HCT116 (cell line): ENCODE measurements around the gene TGM2. TPM values are rescaled to one million over a fixed set of nuclear protein-coding genes. Genes with fewer than 3 reads are reported as not detected.
"Not testable (repeated sequence)": the region's sequence is repeated elsewhere in the genome, so short reads cannot be mapped to it uniquely, and the experiment has no call there.

Source experiments
- ATAC-seq: fragments of 200-7000 bp; cut with Tn5 transposase; 2 replicates; pipeline ENCODE4 v1.9.1; 2020; ENCODE audit warnings: mild to moderate bottlenecking, moderate library complexity
- BruUV-seq: library from RNA; stranded (reverse); fragments of 400-500 nt; replicated peaks from 2 replicates; lab custom pipeline; 2021; lab: Mats Ljungman, UMichigan
- CTCF ChIA-PET: fragments of 300-600 bp; sonication (Branson Sonifier 250); formaldehyde crosslinking; loops from one replicate; lab custom pipeline; 2021; ENCODE audit warnings: antibody characterized with exemption; lab: Charles Lee
- POLR2A ChIA-PET: fragments of 300-600, 350-600 bp; sonication (Branson Sonifier 250); formaldehyde crosslinking; loops from one replicate; lab custom pipeline; 2021; ENCODE audit warnings: antibody characterized with exemption; lab: Charles Lee
- RAD21 ChIA-PET, 2 experiments: fragments of 300-600 bp; sonication (Branson Sonifier 250); formaldehyde crosslinking; loops; one replicate each; lab custom pipeline; 2023; ENCODE audit warnings: low total read pairs in 2 of 2; ENCODE audit not compliant: uncharacterized antibody in 2 of 2, unreplicated experiment in 2 of 2, low non-redundant PET in 1 of 2; lab: Charles Lee
- DNase-seq: peaks from one replicate; pipeline ENCODE4 v3.0.0-alpha.2; 2010; ENCODE audit warnings: low read depth, low spot score
- H2AFZ ChIP-seq: fragments of 200-600 bp; shearing (Covaris generic), sonication (generic); 2 replicates; pipeline ENCODE4 v1.6.1; 2017; ENCODE audit warnings: low read depth, mixed run types, mixed read lengths, antibody characterized with exemption, low read length; ENCODE audit not compliant: poor library complexity, severe bottlenecking
- H3K27ac ChIP-seq: 2 replicates; pipeline ENCODE4 v1.5.1; 2012; ENCODE audit warnings: low read depth, low read length
- H3K27me3 ChIP-seq: fragments of 200-600 bp; sonication (generic); 2 replicates; pipeline ENCODE4 v1.6.1; 2016; ENCODE audit warnings: mixed run types, low read length, mixed read lengths; ENCODE audit not compliant: insufficient read depth
- H3K36me3 ChIP-seq, 2 experiments: fragments of 200-500 bp in 1 of 2; fragments of 200-600 bp in 1 of 2; sonication (Bioruptor generic) in 1 of 2; sonication (generic) in 1 of 2; 2 replicates each; pipeline versions ENCODE4 v1.5.1 to v1.6.1; 2014 to 2016; ENCODE audit warnings: low read length in 2 of 2, inconsistent platforms in 1 of 2, mixed read lengths in 1 of 2, mixed run types in 1 of 2; ENCODE audit not compliant: insufficient read depth in 2 of 2, control insufficient read depth in 1 of 2
- H3K4me1 ChIP-seq, 2 experiments: fragments of 200-600 bp in 1 of 2; sonication (generic) in 1 of 2; 2 replicates each; pipeline versions ENCODE4 v1.5.1 to v1.6.1; 2012 to 2017; ENCODE audit warnings: low read length in 2 of 2, inconsistent platforms in 1 of 2, mild to moderate bottlenecking in 1 of 2, mixed read lengths in 1 of 2, mixed run types in 1 of 2, moderate library complexity in 1 of 2; ENCODE audit not compliant: insufficient read depth in 2 of 2, control insufficient read depth in 1 of 2
- H3K4me2 ChIP-seq: fragments of 200-600 bp; sonication (generic); 2 replicates; pipeline ENCODE4 v1.6.1; 2017; ENCODE audit warnings: mixed run types, low read length, mixed read lengths
- H3K4me3 ChIP-seq, 2 experiments: fragments of 200-600 bp in 1 of 2; sonication (generic) in 1 of 2; replicated peaks in 1 of 2; 2 replicates each; pipeline ENCODE4 v1.5.1; 2011 to 2016; ENCODE audit warnings: low read length in 2 of 2, control low read depth in 1 of 2, low read depth in 1 of 2, mild to moderate bottlenecking in 1 of 2, mixed read lengths in 1 of 2, mixed run types in 1 of 2
- H3K79me2 ChIP-seq: fragments of 200-600 bp; sonication (generic); 2 replicates; pipeline ENCODE4 v1.6.1; 2017; ENCODE audit warnings: mild to moderate bottlenecking, mixed run types, low read length, moderate library complexity, mixed read lengths; ENCODE audit not compliant: insufficient read depth
- H3K9ac ChIP-seq: fragments of 200-600 bp; sonication (generic); 2 replicates; pipeline ENCODE4 v1.6.1; 2016; ENCODE audit warnings: low read length, mixed read lengths
- H3K9me2 ChIP-seq: fragments of 200-600 bp; sonication (generic), shearing (Covaris generic); 2 replicates; pipeline ENCODE4 v1.6.1; 2017; ENCODE audit warnings: mixed run types, mild to moderate bottlenecking, moderate library complexity; ENCODE audit not compliant: insufficient read depth
- H3K9me3 ChIP-seq, 2 experiments: fragments of 200-500 bp in 1 of 2; fragments of 200-600 bp in 1 of 2; sonication (Bioruptor generic) in 1 of 2; sonication (generic) in 1 of 2; 2 replicates each; pipeline ENCODE4 v1.6.1; 2014 to 2017; ENCODE audit warnings: low read length in 2 of 2, mixed read lengths in 2 of 2, inconsistent platforms in 1 of 2, low read depth in 1 of 2, mild to moderate bottlenecking in 1 of 2, mixed run types in 1 of 2, moderate library complexity in 1 of 2; ENCODE audit not compliant: control insufficient read depth in 1 of 2, insufficient read depth in 1 of 2
- H4K20me1 ChIP-seq: fragments of 200-600 bp; sonication (generic), shearing (Covaris generic); 2 replicates; pipeline ENCODE4 v1.6.1; 2017; ENCODE audit warnings: mixed run types, mild to moderate bottlenecking, moderate library complexity; ENCODE audit not compliant: insufficient read depth
- CEBPB ChIP-seq: IDR thresholded peaks from 2 replicates; pipeline ENCODE4 v1.6.1; 2012; ENCODE audit warnings: low read depth
- EGR1 ChIP-seq: IDR thresholded peaks from 2 replicates; pipeline ENCODE4 v1.6.1; 2012; ENCODE audit warnings: low read depth
- ELF1 ChIP-seq: IDR thresholded peaks from 2 replicates; pipeline ENCODE4 v1.6.1; 2012; ENCODE audit warnings: low read depth, borderline replicate concordance
- EZH2phosphoT487 ChIP-seq: fragments of 200-600 bp; IDR thresholded peaks from 2 replicates; pipeline ENCODE4 v1.6.1; 2018; ENCODE audit warnings: antibody characterized with exemption, borderline replicate concordance
- FOSL1 ChIP-seq: IDR thresholded peaks from 2 replicates; pipeline ENCODE4 v1.6.1; 2012; ENCODE audit warnings: low read depth
- RAD21 ChIP-seq: IDR thresholded peaks from 2 replicates; pipeline ENCODE4 v1.6.1; 2012; ENCODE audit warnings: low read depth, mild to moderate bottlenecking
- SIN3A ChIP-seq: IDR thresholded peaks from 2 replicates; pipeline ENCODE4 v1.6.1; 2012; ENCODE audit warnings: low read depth
- SP1 ChIP-seq: IDR thresholded peaks from 2 replicates; pipeline ENCODE4 v1.6.1; 2012; ENCODE audit warnings: low read depth
- SRF ChIP-seq: IDR thresholded peaks from 2 replicates; pipeline ENCODE4 v1.6.1; 2012; ENCODE audit warnings: low read depth
- TCF7L2 ChIP-seq: IDR thresholded peaks from 2 replicates; pipeline ENCODE4 v1.7.0; 2011; ENCODE audit warnings: borderline replicate concordance, inconsistent platforms; ENCODE audit not compliant: insufficient read depth, insufficient read length; ENCODE audit errors: extremely low read depth
- YY1 ChIP-seq: IDR thresholded peaks from 2 replicates; pipeline ENCODE4 v1.6.1; 2011; ENCODE audit warnings: low read length, low read depth, moderate library complexity, mild to moderate bottlenecking; ENCODE audit not compliant: insufficient replicate concordance; ENCODE audit errors: extremely low read depth
- ZFX ChIP-seq: fragments of 450-650 bp; IDR thresholded peaks from 2 replicates; pipeline ENCODE4 v1.6.1; 2017
- ZNF274 ChIP-seq: fragments of 200-500 bp; sonication (Bioruptor generic); IDR thresholded peaks from 2 replicates; pipeline ENCODE4 v1.6.1; 2014; ENCODE audit warnings: mild to moderate bottlenecking, low read depth, low read length, inconsistent platforms
- intact Hi-C: fragments of 100-400 bp; cut with micrococcal nuclease; formaldehyde crosslinking; loops from 2 replicates; pipeline ENCODE4 v1.10.0; 2022
- total RNA-seq: library from RNA; stranded (reverse); gene quantifications from one replicate; pipeline ENCODE4 v1.2.1, GENCODE V29; 2021; ENCODE audit not compliant: unreplicated experiment
- TF ChIP-seq, protein P1 (sequence below): IDR thresholded peaks from 2 replicates; pipeline ENCODE4 v1.6.1; 2011; ENCODE audit warnings: mild to moderate bottlenecking, low read length, moderate library complexity; ENCODE audit not compliant: insufficient replicate concordance; ENCODE audit errors: extremely low read depth
- TF ChIP-seq, protein P2 (sequence below): IDR thresholded peaks from 2 replicates; pipeline ENCODE4 v1.6.1; 2012
- TF ChIP-seq, protein P3 (sequence below): IDR thresholded peaks from 2 replicates; pipeline ENCODE4 v1.6.1; 2012
- TF ChIP-seq, protein P4 (sequence below), 3 experiments: fragments of 200-600 bp in 1 of 3; sonication (generic) in 1 of 3; IDR thresholded peaks in 2 of 3; conservative IDR thresholded peaks in 1 of 3; 2 replicates each; pipeline ENCODE4 v1.5.1; 2012 to 2017; ENCODE audit warnings: low read depth in 2 of 3, low read length in 2 of 3, antibody characterized with exemption in 1 of 3, borderline replicate concordance in 1 of 3, control low read depth in 1 of 3, mild to moderate bottlenecking in 1 of 3, mixed read lengths in 1 of 3, mixed run types in 1 of 3, moderate library complexity in 1 of 3; ENCODE audit not compliant: insufficient read depth in 1 of 3

The TGM2 gene
- total RNA-seq, 1 experiment from 2014 or later = 6.1 TPM

DNA sequence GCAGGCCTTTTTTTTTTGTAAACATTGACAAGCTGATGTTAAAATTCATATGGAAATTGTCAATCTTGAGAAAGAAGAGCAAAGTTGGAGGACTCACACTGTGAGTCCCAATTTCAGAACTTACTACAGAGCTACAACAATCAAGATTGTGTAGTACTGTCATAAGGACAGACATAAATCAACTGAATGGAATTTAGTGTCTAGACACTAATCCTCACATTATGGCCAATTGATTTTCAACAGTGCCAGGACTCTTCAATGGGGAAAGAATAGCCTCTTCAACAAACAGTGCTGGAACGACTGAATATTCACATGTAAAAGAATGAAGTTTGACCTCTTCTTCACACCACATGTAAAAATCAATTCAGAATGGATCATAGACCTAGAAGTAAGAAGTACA, 60.8 kb downstream of the TGM2 start:
- Histone ChIP-seq H3K36me3 (no peaks in the 10 kb centered on the region), H3K9me2 (no peaks in the 10 kb centered on the region), H3K4me2 (no peak overlapping the region), H3K9me3 (0 out of 4 replicates have a peak, but pooled peaks cover 0 to 5% of the 10 kb centered on the region in 2 experiments), H4K20me1 (no peaks in the 10 kb centered on the region), H3K9ac (no peak overlapping the region), H3K4me3 (no peak overlapping the region), H3K27me3 (no peaks in the 10 kb centered on the region), H3K27ac (no peak overlapping the region), H3K79me2 (no peaks in the 10 kb centered on the region), H3K4me1 (peaks cover 3% of the 10 kb centered on the region in 2 experiments; a peak in 2 of 4 replicates), H2AFZ (no peak overlapping the region)
- intact Hi-C loops = no loop called here
- TF ChIP-seq SRF = no peak
- TF ChIP-seq EZH2phosphoT487 = no peak
- no peak for TF ChIP-seq FOSL1
- TF ChIP-seq, protein P1, sequence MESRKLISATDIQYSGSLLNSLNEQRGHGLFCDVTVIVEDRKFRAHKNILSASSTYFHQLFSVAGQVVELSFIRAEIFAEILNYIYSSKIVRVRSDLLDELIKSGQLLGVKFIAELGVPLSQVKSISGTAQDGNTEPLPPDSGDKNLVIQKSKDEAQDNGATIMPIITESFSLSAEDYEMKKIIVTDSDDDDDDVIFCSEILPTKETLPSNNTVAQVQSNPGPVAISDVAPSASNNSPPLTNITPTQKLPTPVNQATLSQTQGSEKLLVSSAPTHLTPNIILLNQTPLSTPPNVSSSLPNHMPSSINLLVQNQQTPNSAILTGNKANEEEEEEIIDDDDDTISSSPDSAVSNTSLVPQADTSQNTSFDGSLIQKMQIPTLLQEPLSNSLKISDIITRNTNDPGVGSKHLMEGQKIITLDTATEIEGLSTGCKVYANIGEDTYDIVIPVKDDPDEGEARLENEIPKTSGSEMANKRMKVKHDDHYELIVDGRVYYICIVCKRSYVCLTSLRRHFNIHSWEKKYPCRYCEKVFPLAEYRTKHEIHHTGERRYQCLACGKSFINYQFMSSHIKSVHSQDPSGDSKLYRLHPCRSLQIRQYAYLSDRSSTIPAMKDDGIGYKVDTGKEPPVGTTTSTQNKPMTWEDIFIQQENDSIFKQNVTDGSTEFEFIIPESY = no peak
- TF ChIP-seq SP1 = no peak
- TF ChIP-seq SIN3A = no peak
- TF ChIP-seq ELF1 = no peak
- TF ChIP-seq YY1 = no peak
- TF ChIP-seq, protein P2, sequence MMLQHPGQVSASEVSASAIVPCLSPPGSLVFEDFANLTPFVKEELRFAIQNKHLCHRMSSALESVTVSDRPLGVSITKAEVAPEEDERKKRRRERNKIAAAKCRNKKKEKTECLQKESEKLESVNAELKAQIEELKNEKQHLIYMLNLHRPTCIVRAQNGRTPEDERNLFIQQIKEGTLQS = no peak
- TF ChIP-seq ZFX = no peak
- no peak for TF ChIP-seq CEBPB
- TF ChIP-seq RAD21 = no peak
- no peak for TF ChIP-seq EGR1
- TF ChIP-seq ZNF274 = no peak
- TF ChIP-seq, protein P3, sequence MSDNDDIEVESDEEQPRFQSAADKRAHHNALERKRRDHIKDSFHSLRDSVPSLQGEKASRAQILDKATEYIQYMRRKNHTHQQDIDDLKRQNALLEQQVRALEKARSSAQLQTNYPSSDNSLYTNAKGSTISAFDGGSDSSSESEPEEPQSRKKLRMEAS = no peak
- no peak for TF ChIP-seq TCF7L2
- TF ChIP-seq, protein P4, sequence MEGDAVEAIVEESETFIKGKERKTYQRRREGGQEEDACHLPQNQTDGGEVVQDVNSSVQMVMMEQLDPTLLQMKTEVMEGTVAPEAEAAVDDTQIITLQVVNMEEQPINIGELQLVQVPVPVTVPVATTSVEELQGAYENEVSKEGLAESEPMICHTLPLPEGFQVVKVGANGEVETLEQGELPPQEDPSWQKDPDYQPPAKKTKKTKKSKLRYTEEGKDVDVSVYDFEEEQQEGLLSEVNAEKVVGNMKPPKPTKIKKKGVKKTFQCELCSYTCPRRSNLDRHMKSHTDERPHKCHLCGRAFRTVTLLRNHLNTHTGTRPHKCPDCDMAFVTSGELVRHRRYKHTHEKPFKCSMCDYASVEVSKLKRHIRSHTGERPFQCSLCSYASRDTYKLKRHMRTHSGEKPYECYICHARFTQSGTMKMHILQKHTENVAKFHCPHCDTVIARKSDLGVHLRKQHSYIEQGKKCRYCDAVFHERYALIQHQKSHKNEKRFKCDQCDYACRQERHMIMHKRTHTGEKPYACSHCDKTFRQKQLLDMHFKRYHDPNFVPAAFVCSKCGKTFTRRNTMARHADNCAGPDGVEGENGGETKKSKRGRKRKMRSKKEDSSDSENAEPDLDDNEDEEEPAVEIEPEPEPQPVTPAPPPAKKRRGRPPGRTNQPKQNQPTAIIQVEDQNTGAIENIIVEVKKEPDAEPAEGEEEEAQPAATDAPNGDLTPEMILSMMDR (IDR thresholded peaks at IDR 0.05 in 2 of 3, conservative IDR thresholded peaks at IDR 0.05 in 1 of 3; ENCODE audit: borderline replicate concordance in 1 of 3, insufficient read depth in 1 of 3, low read depth in 2 of 3, low read length in 2 of 3) = no peak
- DNase-seq = no peak
- BruUV-seq = no TSS peak
- CTCF ChIA-PET = no interaction called here
- POLR2A ChIA-PET = no interaction called here
- RAD21 ChIA-PET = no interaction called here
- no peak for ATAC-seq

DNA sequence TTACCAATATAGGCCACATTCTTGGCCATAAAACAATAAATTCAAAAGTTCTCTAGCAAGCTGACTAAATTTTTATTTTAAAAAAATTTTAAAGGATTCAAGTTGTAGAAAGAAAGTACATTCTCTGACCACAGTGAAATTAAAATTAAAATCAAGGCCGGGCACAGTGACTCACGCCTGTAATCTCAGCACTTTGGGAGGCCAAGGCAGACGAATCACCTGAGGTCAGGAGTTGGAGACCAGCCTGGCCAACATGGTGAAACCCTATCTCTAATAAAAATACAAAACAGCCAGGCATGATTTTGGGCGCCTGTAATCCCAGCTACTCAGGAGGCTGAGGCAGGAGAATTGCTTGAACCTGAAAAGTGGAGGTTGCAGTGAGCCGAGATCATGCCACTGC, 62.9 kb downstream of the TGM2 start:
- POLR2A ChIA-PET, H4K20me1 ChIP-seq, H3K27ac ChIP-seq, BruUV-seq, H3K4me1 ChIP-seq, H3K9me2 ChIP-seq, H3K4me3 ChIP-seq, H3K9me3 ChIP-seq, ATAC-seq, H3K4me2 ChIP-seq, H3K9ac ChIP-seq, RAD21 ChIA-PET, H2AFZ ChIP-seq, DNase-seq, H3K79me2 ChIP-seq, H3K36me3 ChIP-seq, H3K27me3 ChIP-seq, intact Hi-C loops: not testable (repeated sequence)
- CTCF ChIA-PET = interaction anchor here (1.2 to 1.4 kb wide), 2 partner anchors 13 to 251 kb away, joined by 3 to 4 read pairs; no protein-coding TSS in a partner anchor
